Activated T-cell treated with anti-CD3 and anti-CD28 coated beads, Interleukin-2, amount 50 U/mL, for 4 hours (primary cell): Measurements from ENCODE around the gene RIOX2. TPM values are rescaled to one million over a fixed set of nuclear protein-coding genes. Genes with fewer than 3 reads are reported as not detected.
"Not testable (repeated sequence)": the region's sequence is repeated elsewhere in the genome, so short reads cannot be mapped to it uniquely, and the experiment has no call there.

Experiments used
- ATAC-seq, 2 donors: fragments of 200-7000 bp; cut with Tn5 transposase; one replicate each; pipeline ENCODE4 v1.10.0; 2021
- DNase-seq: peaks from one replicate; pipeline ENCODE4 v3.0.0-alpha.2; 2020
- H3K27me3 Mint-ChIP-seq: one replicate; pipeline ENCODE4 v1.8.0; 2021; ENCODE audit warnings: low read depth, mixed read lengths
- H3K36me3 Mint-ChIP-seq: one replicate; pipeline ENCODE4 v1.8.0; 2022; ENCODE audit warnings: mixed read lengths; ENCODE audit not compliant: insufficient read depth
- H3K4me1 Mint-ChIP-seq: one replicate; pipeline ENCODE4 v1.8.0; 2021; ENCODE audit warnings: low read depth, mixed read lengths
- H3K4me3 Mint-ChIP-seq: one replicate; pipeline ENCODE4 v1.8.0; 2021; ENCODE audit warnings: mild to moderate bottlenecking, moderate library complexity, mixed read lengths
- H3K9me3 Mint-ChIP-seq: one replicate; pipeline ENCODE4 v1.8.0; 2021; ENCODE audit warnings: mixed read lengths
- total RNA-seq, 3 donors: library from RNA; stranded (reverse); gene quantifications; one replicate each; pipeline ENCODE4 v1.2.1, GENCODE V29; 2021

The RIOX2 gene
- total RNA-seq, 3 donors from 2014 or later = 51.2 to 61.3 (median 56.3) TPM

DNA sequence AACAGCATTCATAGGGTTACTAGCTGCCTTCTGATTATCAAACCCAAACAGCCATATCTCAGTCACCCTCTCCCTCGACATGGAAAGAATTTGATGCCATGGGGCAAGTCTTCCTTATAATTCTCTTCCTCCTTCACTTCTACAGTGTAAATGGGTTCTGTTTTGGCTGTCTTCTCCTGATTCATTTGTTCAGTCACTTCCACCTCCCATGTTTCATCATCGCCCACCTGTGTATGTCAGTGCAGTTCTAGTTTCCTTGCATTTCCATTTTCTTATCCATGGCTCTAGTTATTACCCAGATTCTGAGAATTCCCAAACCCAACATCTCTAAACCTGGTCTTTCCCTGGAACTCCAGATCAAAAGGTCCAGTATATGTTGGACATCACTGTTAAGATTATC lies 41.0 kb downstream of the RIOX2 start:
- ATAC-seq (no peak), DNase-seq (no peak)
- no peak overlapping the region for H3K4me3 Mint-ChIP-seq
- H3K36me3 Mint-ChIP-seq = peaks cover 13% of the 10 kb centered on the region
- peaks cover 10% of the 10 kb centered on the region for H3K9me3 Mint-ChIP-seq
- no peaks in the 10 kb centered on the region for H3K4me1 Mint-ChIP-seq
- no peaks in the 10 kb centered on the region for H3K27me3 Mint-ChIP-seq

DNA sequence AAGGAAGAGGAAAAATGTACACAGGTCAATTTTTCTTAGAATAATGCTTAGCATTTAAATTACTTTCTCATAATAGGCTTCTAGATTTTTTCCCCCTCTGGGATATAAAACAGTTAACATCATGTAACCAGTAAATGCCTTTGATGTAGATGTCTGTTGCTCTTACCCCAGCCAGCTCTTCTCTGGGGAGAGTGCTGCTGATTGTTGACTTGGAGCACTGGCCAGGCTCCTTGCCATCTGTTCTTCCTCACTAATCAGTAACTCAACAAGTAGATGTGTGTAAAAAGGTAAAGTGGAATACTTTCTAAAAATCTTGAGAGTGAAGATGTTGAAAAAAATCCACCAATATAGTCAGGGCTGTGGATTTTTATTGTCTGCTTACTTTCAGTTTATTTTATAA lies 42.2 kb downstream of the RIOX2 start:
- Mint-ChIP-seq H3K36me3 (peaks cover 10% of the 10 kb centered on the region), H3K27me3 (no peaks in the 10 kb centered on the region), H3K4me3 (no peak overlapping the region), H3K4me1 (no peaks in the 10 kb centered on the region), H3K9me3 (peaks cover 10% of the 10 kb centered on the region)
- no peak for DNase-seq
- no peak for ATAC-seq

DNA sequence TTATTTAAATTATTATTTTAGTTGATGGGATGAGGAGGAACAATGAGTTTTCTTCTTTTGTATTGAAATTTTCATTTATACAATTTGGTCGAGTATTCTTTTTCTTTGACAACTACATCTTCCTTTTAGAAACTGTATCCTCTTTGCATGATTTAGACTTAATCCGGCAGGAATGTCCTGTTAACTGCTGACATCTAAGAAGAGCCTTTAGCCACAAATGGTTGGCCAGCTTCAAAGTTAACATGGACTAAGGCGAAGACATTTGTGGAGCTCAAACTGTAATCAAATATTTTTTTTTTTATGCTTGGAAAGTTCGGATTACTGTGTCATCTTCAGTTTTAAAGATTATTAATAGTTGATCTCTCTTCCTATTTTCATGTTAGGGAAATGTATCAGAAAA lies 43.2 kb downstream of the RIOX2 start:
- Mint-ChIP-seq H3K4me3 (no peak overlapping the region), H3K9me3 (peaks cover 10% of the 10 kb centered on the region), H3K27me3 (no peaks in the 10 kb centered on the region), H3K36me3 (peaks cover 18% of the 10 kb centered on the region), H3K4me1 (no peaks in the 10 kb centered on the region)
- no peak for DNase-seq
- no peak for ATAC-seq

DNA sequence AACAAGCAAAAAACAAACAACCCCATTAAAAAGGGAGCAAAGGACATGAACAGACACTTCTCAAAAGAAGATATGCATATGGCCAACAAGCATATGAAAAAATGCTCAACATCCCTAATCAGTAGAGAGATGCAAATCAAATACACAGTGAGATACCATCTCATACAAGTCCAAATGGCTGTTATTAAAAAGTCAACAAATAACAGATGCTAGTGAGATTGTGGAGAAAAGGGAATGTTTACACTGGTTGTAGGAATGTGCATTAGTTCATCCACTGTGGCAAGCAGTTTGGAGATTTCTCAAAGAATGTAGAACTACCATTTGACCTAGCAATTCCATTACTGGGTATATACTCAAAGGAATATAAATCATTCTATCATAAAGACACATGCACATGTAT lies 44.5 kb downstream of the RIOX2 start:
- DNase-seq = no peak
- H3K4me3 Mint-ChIP-seq = no peak overlapping the region
- no peaks in the 10 kb centered on the region for H3K27me3 Mint-ChIP-seq
- ATAC-seq = no peak
- peaks cover 21% of the 10 kb centered on the region for H3K36me3 Mint-ChIP-seq
- H3K4me1 Mint-ChIP-seq = no peaks in the 10 kb centered on the region
- H3K9me3 Mint-ChIP-seq = peaks cover 10% of the 10 kb centered on the region

DNA sequence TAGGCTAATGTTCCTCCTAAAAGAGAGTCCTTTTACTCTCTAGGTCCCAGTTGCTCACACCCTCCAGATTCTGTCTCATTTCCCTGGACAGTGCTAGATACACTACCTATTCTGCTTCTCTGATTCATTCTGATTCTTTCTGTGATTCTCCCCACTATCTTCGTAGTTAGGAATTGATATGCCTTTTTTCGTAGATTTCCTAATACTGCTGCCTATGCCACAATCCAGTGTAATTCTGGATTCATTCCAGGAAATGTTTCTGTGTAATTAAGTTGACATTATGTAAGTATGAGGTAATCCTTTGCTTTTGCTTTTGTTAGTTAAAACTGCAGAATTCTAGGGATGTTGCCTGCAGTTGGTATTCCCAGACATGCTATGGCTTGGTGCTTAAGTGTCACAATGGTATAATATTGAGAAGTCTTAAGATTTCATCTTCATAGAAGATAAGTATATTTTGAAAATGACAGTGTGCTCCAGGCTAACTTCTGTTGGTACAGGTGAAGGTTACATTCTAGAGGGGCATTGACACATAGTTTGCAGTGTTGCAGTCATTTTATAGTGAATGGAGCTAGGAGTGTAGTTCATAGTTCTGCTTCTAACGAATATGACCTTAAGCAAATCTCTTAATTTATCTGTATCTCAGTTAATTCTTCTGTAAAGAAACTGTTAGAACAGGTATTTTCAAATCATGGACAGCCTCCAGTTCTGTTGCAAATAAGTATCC lies 54.3 kb downstream of the RIOX2 start:
- Mint-ChIP-seq H3K4me3 (no peak overlapping the region), H3K4me1 (peaks cover 5% of the 10 kb centered on the region), H3K9me3 (no peaks in the 10 kb centered on the region), H3K36me3 (peaks cover 39% of the 10 kb centered on the region), H3K27me3 (no peaks in the 10 kb centered on the region)
- no peak for DNase-seq
- ATAC-seq = no peak

DNA sequence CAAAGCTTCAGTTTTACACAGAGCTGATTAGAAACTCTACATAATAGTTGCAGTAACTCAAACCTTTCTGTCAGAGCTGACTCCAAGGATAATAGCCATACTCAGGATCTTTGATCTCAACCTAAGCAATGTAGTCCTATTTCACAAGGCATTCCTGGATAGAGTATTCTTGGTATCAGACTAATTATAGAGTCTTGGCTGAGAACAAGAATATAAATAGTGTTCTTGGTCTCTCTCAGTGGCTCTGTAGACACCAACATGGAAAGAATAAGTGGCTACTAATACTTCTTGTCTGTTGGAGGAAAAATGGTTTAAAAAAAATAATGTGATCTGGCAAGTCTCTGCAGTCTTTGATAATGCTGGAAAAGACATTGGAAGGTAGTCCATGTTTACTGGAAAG lies 55.7 kb downstream of the RIOX2 start:
- DNase-seq = no peak
- Mint-ChIP-seq H3K4me1 (peaks cover 9% of the 10 kb centered on the region), H3K4me3 (no peak overlapping the region), H3K27me3 (no peaks in the 10 kb centered on the region), H3K36me3 (peaks cover 33% of the 10 kb centered on the region), H3K9me3 (no peaks in the 10 kb centered on the region)
- no peak for ATAC-seq

DNA sequence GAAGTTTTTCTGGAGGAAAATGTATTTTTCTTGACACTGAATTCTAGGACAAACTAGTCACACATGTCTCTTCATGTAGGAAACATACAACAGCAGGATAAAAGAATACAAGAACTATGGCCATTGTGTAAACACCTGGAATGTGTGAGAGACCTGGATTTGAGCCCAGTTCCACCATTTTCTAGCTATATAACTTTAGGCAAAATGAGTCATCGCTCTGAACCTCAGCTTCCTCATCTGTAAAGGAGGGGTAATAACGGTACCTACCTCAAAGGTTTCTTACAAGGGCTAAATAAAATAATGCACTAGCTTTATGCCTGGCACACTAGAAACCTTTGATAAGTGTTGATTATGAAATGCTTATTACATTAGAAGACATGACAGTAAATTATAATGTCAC lies 57.8 kb downstream of the RIOX2 start:
- Mint-ChIP-seq H3K9me3 (no peaks in the 10 kb centered on the region), H3K27me3 (no peaks in the 10 kb centered on the region), H3K36me3 (peaks cover 20% of the 10 kb centered on the region), H3K4me3 (no peak overlapping the region), H3K4me1 (peaks cover 24% of the 10 kb centered on the region)
- ATAC-seq = no peak
- DNase-seq = no peak

DNA sequence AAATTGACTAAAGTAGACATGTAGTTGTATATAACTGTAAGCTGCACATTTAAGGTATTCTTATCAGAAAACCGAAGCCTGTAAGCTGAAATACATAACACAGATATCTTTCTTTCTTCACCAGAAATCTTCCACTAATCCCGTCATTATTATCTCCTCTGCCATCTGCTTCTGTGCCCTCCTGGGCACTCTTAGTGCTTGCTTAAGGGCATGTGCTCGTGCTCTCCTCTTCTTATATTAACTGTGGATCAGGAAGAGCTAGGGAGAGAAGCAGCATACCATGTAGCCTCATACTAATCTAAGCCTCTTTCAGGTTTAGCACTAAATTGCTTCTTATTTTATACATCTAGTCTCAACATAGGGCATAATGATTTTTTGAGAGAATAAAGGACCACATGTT lies 60.8 kb downstream of the RIOX2 start:
- H3K4me3 Mint-ChIP-seq = no peak overlapping the region
- no peak for ATAC-seq
- H3K36me3 Mint-ChIP-seq = peaks cover 6% of the 10 kb centered on the region
- H3K4me1 Mint-ChIP-seq = peaks cover 24% of the 10 kb centered on the region
- no peaks in the 10 kb centered on the region for H3K27me3 Mint-ChIP-seq
- no peaks in the 10 kb centered on the region for H3K9me3 Mint-ChIP-seq
- DNase-seq = no peak

DNA sequence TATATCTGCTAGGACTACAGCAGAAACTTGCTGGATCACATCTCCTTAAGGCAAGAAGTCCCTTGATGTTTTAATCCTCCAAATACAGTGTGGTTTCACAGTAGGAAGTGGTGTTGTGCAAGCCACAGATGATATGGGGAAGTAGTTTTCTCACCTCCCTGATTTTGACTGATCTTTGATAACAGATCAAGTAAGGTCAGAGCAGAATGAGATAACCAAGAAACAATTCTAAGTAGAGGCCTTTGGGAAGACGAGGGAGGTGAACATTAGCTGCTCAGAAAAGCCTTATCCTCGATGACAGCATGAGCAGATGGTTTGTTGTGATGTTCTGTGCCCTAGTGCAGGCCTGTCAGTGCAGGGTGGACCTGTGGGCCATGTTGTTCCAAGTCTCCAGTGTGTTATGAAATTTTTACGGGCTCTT lies 61.3 kb downstream of the RIOX2 start:
- Mint-ChIP-seq H3K4me3 (peak overlapping the region; percentile 71), H3K4me1 (peaks cover 24% of the 10 kb centered on the region), H3K9me3 (no peaks in the 10 kb centered on the region), H3K27me3 (no peaks in the 10 kb centered on the region), H3K36me3 (peaks cover 3% of the 10 kb centered on the region)
- DNase-seq (no peak), ATAC-seq (peak in 1 of 2 donors; percentile 35)

DNA sequence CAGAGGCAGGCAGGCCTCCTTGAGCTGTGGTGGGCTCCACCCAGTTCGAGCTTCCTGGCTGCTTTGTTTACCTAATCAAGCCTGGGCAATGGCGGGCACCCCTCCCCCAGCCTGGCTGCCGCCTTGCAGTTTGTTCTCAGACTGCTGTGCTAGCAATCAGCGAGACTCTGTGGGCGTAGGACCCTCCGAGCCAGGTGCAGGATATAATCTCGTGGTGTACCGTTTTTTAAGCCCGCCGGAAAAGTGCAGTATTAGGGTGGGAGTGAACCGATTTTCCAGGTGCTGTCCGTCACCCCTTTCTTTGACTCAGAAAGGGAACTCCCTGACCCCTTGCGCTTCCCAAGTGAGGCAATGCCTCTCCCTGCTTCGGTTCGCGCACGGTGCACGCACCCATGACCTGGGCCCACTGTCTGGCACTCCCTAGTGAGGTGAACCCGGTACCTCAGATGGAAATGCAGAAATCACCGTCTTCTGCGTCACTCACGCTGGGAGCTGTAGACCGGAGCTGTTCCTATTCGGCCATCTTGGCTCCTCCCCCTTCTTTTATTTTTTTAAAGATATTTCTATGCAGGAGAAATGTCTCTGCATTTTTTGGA lies 61.9 kb downstream of the RIOX2 start:
- ATAC-seq, H3K27me3 Mint-ChIP-seq, H3K36me3 Mint-ChIP-seq, H3K9me3 Mint-ChIP-seq: not testable (repeated sequence)
- DNase-seq = peak; percentile 5
- Mint-ChIP-seq H3K4me1 (peaks cover 24% of the 10 kb centered on the region), H3K4me3 (peak overlapping the region; percentile 71)

DNA sequence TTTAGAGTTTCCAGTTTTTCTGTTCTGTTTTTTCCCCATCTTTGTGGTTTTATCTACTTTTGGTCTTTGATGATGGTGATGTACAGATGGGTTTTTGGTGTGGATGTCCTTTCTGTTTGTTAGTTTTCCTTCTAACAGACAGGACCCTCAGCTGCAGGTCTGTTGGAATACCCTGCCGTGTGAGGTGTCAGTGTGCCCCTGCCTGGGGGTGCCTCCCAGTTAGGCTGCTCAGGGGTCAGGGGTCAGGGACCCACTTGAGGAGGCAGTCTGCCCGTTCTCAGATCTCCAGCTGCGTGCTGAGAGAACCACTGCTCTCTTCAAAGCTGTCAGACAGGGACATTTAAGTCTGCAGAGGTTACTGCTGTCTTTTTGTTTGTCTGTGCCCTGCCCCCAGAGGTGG lies 62.4 kb downstream of the RIOX2 start:
- H3K4me1 Mint-ChIP-seq = peaks cover 24% of the 10 kb centered on the region
- not testable (repeated sequence) for ATAC-seq, H3K36me3 Mint-ChIP-seq, H3K9me3 Mint-ChIP-seq, DNase-seq, H3K27me3 Mint-ChIP-seq, H3K4me3 Mint-ChIP-seq

DNA sequence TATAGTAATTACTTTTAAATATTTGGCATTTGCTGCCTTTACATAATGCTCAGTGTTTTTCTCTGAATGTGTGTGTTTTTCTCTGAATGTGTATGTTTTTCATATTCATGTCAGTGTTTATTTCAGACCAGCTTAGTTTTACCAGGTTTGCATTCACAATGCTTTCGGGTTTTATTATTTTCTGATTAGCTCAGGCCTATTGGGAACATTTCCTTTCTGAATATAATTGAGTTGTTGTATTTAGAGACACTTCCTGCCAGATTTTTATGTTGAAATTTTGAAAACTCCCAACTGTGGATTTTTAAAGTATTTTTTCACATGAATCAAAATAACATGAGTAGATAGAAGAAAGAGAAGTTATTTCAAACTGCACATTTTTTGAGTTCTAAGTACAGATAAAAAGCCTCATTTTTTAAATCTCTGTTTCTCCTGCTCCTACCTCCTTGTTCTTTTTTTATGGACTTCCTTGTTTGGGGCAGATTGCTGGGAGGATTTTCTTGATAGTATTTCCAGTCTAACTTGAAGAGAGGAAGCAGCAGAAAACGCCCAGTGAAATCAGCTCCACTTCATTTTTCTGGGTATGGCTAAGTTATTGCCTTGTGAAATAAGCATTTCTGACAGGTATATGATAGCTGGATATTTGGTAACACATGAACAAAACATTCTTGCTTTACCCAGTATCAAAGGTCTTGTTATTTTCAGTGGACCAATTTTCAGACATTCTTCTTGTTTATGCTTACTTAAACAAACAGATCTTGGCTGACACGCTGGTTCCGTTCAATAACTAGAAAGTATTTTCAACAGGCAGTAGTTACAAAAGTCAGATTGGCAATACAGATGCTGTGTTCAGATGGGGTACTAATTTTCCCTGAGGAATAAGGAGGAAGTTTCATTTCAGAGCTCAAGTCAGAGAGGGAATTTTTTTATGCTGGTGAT lies 70.7 kb downstream of the RIOX2 start:
- no peaks in the 10 kb centered on the region for H3K27me3 Mint-ChIP-seq
- peaks cover 2% of the 10 kb centered on the region for H3K4me1 Mint-ChIP-seq
- no peak overlapping the region for H3K4me3 Mint-ChIP-seq
- DNase-seq (no peak), ATAC-seq (no peak)
- peaks cover 19% of the 10 kb centered on the region for H3K36me3 Mint-ChIP-seq
- peaks cover 8% of the 10 kb centered on the region for H3K9me3 Mint-ChIP-seq

DNA sequence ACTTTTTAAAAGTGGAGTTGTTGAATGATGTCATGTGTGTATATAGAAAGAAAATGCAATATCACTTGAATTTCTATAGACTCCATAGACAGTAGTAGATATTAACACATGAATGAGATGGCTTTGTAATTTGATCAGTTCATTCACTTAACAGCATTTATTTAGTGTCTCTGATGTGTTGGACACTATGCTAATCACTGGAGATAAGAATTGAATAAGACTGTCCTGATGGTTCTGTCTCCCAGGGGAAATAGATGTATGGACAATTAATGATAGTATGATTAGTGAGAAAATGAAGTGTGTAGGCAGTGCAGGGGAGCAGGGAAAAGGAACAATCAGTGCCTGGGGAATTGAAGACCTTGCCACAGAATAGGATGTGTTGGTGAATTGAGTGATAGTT lies 72.9 kb downstream of the RIOX2 start:
- H3K4me1 Mint-ChIP-seq = peaks cover 2% of the 10 kb centered on the region
- DNase-seq = no peak
- peaks cover 20% of the 10 kb centered on the region for H3K36me3 Mint-ChIP-seq
- peaks cover 8% of the 10 kb centered on the region for H3K9me3 Mint-ChIP-seq
- ATAC-seq = no peak
- no peak overlapping the region for H3K4me3 Mint-ChIP-seq
- H3K27me3 Mint-ChIP-seq = no peaks in the 10 kb centered on the region

DNA sequence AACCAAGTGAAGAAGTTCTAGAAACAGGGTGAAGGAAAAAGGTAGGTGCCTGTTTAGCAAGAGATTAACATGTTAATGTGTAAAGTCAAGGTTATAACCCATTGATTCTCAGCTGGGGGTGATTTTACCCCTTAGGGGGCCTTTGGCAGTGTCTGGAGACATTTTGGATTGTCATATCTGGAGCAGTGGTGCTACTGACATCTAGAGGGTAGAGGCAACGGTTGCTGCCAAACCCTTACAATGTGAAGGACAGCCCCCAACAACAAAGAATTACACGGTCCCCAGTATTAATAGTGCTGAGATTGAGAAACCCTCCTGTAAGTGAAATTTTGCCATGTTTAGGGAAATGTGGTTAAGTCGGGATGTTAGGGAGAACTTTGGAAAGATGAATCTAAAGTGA lies 75.7 kb downstream of the RIOX2 start:
- ATAC-seq = no peak
- no peaks in the 10 kb centered on the region for H3K27me3 Mint-ChIP-seq
- peaks cover 2% of the 10 kb centered on the region for H3K4me1 Mint-ChIP-seq
- no peak for DNase-seq
- peaks cover 28% of the 10 kb centered on the region for H3K36me3 Mint-ChIP-seq
- H3K4me3 Mint-ChIP-seq = no peak overlapping the region
- H3K9me3 Mint-ChIP-seq = no peaks in the 10 kb centered on the region
